Measurements from ENCODE around the gene LDHA. TPM values are rescaled to one million over a fixed set of nuclear protein-coding genes. Genes with fewer than 3 reads are reported as not detected.
A peak's percentile ranks its signal among the peaks of the same experiment; 100 is the strongest.
"Not testable (repeated sequence)": the region's sequence is repeated elsewhere in the genome, so short reads cannot be mapped to it uniquely, and the experiment has no call there.

Gene LDHA
- total and polyA plus RNA-seq, 2 experiments from 2014 or later = 2,912 to 5,221 TPM

DNA sequence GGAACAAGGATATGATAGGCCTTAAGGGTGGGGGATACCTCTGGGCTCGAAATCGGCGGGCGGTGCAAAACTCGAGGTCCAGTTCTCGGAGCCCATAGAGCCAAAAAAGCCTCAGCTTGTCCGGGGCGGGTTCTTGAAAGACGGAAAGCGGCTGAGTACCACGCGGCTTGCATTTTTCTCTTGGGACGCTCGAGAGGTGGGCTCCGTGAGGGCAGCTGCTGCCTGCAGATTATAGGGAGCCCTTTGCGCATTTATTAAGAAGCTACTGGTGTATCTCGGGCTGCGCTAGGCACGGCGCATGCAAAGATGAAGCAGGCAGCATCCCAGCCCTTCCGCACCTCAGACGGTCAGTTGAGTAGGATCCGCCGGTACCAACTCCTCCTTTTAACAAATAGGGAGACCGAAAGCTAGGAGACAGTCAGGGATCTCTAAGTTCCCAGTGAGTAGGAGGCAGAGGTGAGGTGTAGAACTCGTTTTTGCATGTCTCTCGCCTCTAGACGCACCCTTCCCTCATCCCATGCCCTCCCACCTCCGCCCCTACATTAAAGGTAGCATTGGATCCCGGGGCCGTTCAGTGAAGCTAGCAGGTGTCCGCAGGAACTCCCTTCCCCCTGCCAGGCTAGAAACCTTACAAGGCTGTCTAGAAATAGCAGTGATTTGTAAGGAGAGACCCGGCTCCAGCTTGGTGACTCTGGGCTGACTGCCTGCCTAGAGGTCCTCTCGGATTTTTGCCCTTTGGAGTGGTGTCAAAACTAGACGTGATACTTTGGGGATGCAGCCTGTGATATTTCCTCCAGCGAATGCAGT, 768 bp downstream of the LDHA start:
- H3K4me2 ChIP-seq (ENCODE audit: unreplicated experiment) = peak overlapping the region; percentile 96
- peaks cover 62% of the 10 kb centered on the region for H3K79me2 ChIP-seq (ENCODE audit: insufficient read depth)
- peak overlapping the region; percentile 97 for H3K27ac ChIP-seq
- WGBS, 2 experiments (ENCODE audit: low coverage in 1 of 2, low lambda C conversion rate in 2 of 2, missing lambda C conversion rate in 2 of 2) = 1 to 2% methylated on average over 36 of the region's 36 CpGs
- no peaks in the 10 kb centered on the region for H3K27me3 ChIP-seq (replicated peaks; ENCODE audit: insufficient read depth)
- H3K36me3 ChIP-seq (ENCODE audit: low read depth) = peaks cover 45% of the 10 kb centered on the region
- no peaks in the 10 kb centered on the region for H3K9me3 ChIP-seq (ENCODE audit: low read depth)
- peak; percentile 37 for DNase-seq
- no peaks in the 10 kb centered on the region for H3K9me2 ChIP-seq (ENCODE audit: insufficient read depth)
- no peak overlapping the region for H2AFZ ChIP-seq
- no peak for TF ChIP-seq EZH2 (IDR thresholded peaks at IDR 0.05; ENCODE audit: insufficient read depth, poor library complexity, severe bottlenecking)
- no peak for TF ChIP-seq EZH2phosphoT487 (IDR thresholded peaks at IDR 0.05; ENCODE audit: insufficient read depth, low read depth)
- peaks cover 37% of the 10 kb centered on the region for H4K20me1 ChIP-seq (ENCODE audit: insufficient read depth)
- H3K9ac ChIP-seq = peak overlapping the region; percentile 100
- H3F3A ChIP-seq (ENCODE audit: insufficient read depth) = peaks cover 77% of the 10 kb centered on the region
- peaks cover 53% of the 10 kb centered on the region for H3K4me1 ChIP-seq (ENCODE audit: insufficient read depth)
- in situ Hi-C loops (cut with MboI) = loop anchor here (5.0 kb wide), 1 partner anchor 43 kb away; no protein-coding TSS in a partner anchor
- peak overlapping the region; percentile 100 for H3K4me3 ChIP-seq

DNA sequence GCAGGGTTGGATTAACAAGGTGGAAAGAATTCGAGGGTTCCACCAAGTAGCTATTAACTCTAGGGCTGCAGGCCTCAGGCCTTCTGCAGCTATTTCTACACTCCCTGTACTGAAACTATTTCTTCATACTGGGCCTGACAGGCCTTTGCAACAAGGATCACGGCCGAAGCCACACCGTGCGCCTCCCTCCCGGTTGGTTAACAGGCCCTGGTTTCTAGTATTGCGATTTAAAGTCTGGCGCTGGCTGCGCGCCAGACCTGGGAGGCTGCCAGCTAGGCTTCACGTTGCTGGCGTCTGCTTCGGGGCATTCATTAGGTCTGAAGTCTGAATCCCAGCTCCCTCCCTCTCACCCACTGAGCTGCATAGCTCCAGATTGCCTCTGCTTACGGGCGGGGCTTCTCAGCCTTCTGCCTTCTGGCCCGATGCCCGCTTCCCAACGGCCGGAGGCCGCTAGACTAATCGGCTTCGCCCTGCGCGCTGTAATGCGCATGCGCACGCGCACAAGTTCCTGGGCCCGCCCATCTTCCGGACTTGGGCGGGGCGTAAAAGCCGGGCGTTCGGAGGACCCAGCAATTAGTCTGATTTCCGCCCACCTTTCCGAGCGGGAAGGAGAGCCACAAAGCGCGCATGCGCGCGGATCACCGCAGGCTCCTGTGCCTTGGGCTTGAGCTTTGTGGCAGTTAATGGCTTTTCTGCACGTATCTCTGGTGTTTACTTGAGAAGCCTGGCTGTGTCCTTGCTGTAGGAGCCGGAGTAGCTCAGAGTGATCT, 1.6 kb downstream of the LDHA start:
- Histone ChIP-seq H3K27ac (peak overlapping the region; percentile 97), H3K4me2 (ENCODE audit: unreplicated experiment) (peak overlapping the region; percentile 96), H3K79me2 (ENCODE audit: insufficient read depth) (peaks cover 69% of the 10 kb centered on the region), H3K9me3 (ENCODE audit: low read depth) (no peaks in the 10 kb centered on the region), H3K9ac (peak overlapping the region; percentile 100), H3F3A (ENCODE audit: insufficient read depth) (peaks cover 84% of the 10 kb centered on the region), H3K4me1 (ENCODE audit: insufficient read depth) (peaks cover 53% of the 10 kb centered on the region), H2AFZ (no peak overlapping the region), H3K4me3 (peak overlapping the region; percentile 100), H3K27me3 (replicated peaks; ENCODE audit: insufficient read depth) (no peaks in the 10 kb centered on the region), H4K20me1 (ENCODE audit: insufficient read depth) (peaks cover 37% of the 10 kb centered on the region), H3K36me3 (ENCODE audit: low read depth) (peaks cover 52% of the 10 kb centered on the region), H3K9me2 (ENCODE audit: insufficient read depth) (no peaks in the 10 kb centered on the region)
- WGBS, 2 experiments (ENCODE audit: low coverage in 1 of 2, low lambda C conversion rate in 2 of 2, missing lambda C conversion rate in 2 of 2) = 0 to 2% methylated on average over 40 to 46 of the region's 46 CpGs
- peak; percentile 99 for DNase-seq
- TF ChIP-seq EZH2 (IDR thresholded peaks at IDR 0.05; ENCODE audit: insufficient read depth, poor library complexity, severe bottlenecking) (no peak), EZH2phosphoT487 (IDR thresholded peaks at IDR 0.05; ENCODE audit: insufficient read depth, low read depth) (no peak)
- in situ Hi-C loops (cut with MboI) = no loop called here

DNA sequence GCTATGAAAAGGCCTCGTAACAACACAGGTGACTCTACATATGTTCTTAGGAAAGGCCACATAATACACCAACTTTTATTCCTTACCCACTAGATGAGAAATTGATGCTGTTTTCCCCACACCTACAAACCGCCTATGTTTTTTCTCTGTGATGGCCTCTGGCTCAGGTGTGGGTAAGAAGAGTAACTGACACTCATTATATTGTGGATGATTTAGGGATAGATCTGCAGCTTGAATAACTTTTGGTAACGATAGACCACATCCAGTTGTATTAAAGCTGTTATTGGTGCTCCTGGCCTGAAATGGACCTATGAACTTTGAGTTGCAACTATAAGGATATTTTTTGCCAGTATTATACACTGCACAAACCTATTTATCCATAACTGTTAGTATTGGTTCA, 3.6 kb downstream of the LDHA start:
- Histone ChIP-seq H3K36me3 (ENCODE audit: low read depth) (peaks cover 67% of the 10 kb centered on the region), H3K9me2 (ENCODE audit: insufficient read depth) (no peaks in the 10 kb centered on the region), H3K4me3 (peak overlapping the region; percentile 100), H4K20me1 (ENCODE audit: insufficient read depth) (peaks cover 47% of the 10 kb centered on the region), H3K27ac (peak overlapping the region; percentile 97), H2AFZ (no peak overlapping the region), H3K4me2 (ENCODE audit: unreplicated experiment) (peak overlapping the region; percentile 96), H3K27me3 (replicated peaks; ENCODE audit: insufficient read depth) (no peaks in the 10 kb centered on the region), H3K9me3 (ENCODE audit: low read depth) (no peaks in the 10 kb centered on the region), H3K4me1 (ENCODE audit: insufficient read depth) (peaks cover 44% of the 10 kb centered on the region), H3K79me2 (ENCODE audit: insufficient read depth) (peaks cover 72% of the 10 kb centered on the region), H3K9ac (peak overlapping the region; percentile 100), H3F3A (ENCODE audit: insufficient read depth) (peaks cover 82% of the 10 kb centered on the region)
- in situ Hi-C loops (cut with MboI) = no loop called here
- WGBS, 2 experiments (ENCODE audit: low coverage in 1 of 2, low lambda C conversion rate in 2 of 2, missing lambda C conversion rate in 2 of 2) = 97% methylated on average over 3 of the region's 3 CpGs
- TF ChIP-seq EZH2phosphoT487 (IDR thresholded peaks at IDR 0.05; ENCODE audit: insufficient read depth, low read depth) = no peak
- TF ChIP-seq EZH2 (IDR thresholded peaks at IDR 0.05; ENCODE audit: insufficient read depth, poor library complexity, severe bottlenecking) = no peak
- no peak for DNase-seq

DNA sequence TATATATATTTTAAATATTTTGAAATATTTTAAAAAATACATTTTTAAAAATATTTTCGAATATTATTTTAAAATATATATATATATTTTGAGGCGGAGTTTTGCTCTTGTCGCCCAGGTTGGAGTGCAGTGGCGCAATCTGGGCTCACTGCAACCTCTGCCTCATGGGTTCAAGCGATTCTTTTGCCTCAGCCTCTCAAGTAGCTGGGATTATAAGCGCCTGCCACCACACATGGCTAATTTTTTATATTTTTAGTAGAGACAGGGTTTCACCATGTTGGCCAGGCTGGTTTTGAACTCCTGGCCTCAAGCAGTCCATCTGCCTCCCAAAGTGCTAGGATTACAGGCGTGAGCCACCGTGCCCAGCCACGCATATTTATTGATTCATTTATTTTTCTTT, 6.7 kb downstream of the LDHA start:
- in situ Hi-C loops (cut with MboI); H3K9me3 ChIP-seq (ENCODE audit: low read depth); H3K9ac ChIP-seq; H3K4me3 ChIP-seq; DNase-seq; H3K9me2 ChIP-seq (ENCODE audit: insufficient read depth); H3K27ac ChIP-seq; H3K27me3 ChIP-seq (replicated peaks; ENCODE audit: insufficient read depth); H2AFZ ChIP-seq; H3K4me2 ChIP-seq (ENCODE audit: unreplicated experiment): not testable (repeated sequence)
- H3F3A ChIP-seq (ENCODE audit: insufficient read depth) = peaks cover 88% of the 10 kb centered on the region
- H3K36me3 ChIP-seq (ENCODE audit: low read depth) = peaks cover 86% of the 10 kb centered on the region
- H4K20me1 ChIP-seq (ENCODE audit: insufficient read depth) = peaks cover 52% of the 10 kb centered on the region
- H3K79me2 ChIP-seq (ENCODE audit: insufficient read depth) = peaks cover 64% of the 10 kb centered on the region
- 96 to 97% methylated on average over 9 of the region's 9 CpGs for WGBS, 2 experiments (ENCODE audit: low coverage in 1 of 2, low lambda C conversion rate in 2 of 2, missing lambda C conversion rate in 2 of 2)
- H3K4me1 ChIP-seq (ENCODE audit: insufficient read depth) = peaks cover 40% of the 10 kb centered on the region

All from GM23248 (cell line).